Motor neuron (in vitro differentiated cells): Measurements from ENCODE around the gene SPON1. TPM values are rescaled to one million over a fixed set of nuclear protein-coding genes. Genes with fewer than 3 reads are reported as not detected.
"Not testable (repeated sequence)": the region's sequence is repeated elsewhere in the genome, so short reads cannot be mapped to it uniquely, and the experiment has no call there.

Source experiments
- ATAC-seq, 8 experiments: fragments of 200-7000 bp; cut with Tn5 transposase; replicated peaks in 6 of 8; 2 replicates each; pipeline ENCODE4 v1.8.0; 2021; ENCODE audit warnings: mild to moderate bottlenecking in 8 of 8, moderate library complexity in 8 of 8
- H3K27ac ChIP-seq, 2 donors: fragments of 250-450 bp; sonication (Bioruptor Pico); 2 replicates each; pipeline ENCODE4 v1.9.0; 2021; ENCODE audit warnings: antibody characterized with exemption in 2 of 2, mild to moderate bottlenecking in 2 of 2, moderate library complexity in 1 of 2
- H3K4me1 ChIP-seq, 2 donors: fragments of 250-450 bp; sonication (Bioruptor Pico); replicated peaks in 1 of 2; 2 replicates each; pipeline ENCODE4 v1.6.1; 2021; ENCODE audit warnings: antibody characterized with exemption in 2 of 2, mild to moderate bottlenecking in 2 of 2, moderate library complexity in 1 of 2
- H3K4me3 ChIP-seq, 5 donors: fragments of 250-450 bp; sonication (Bioruptor Pico); 2 replicates each; pipeline ENCODE4 v1.9.0; 2021; ENCODE audit warnings: antibody characterized with exemption in 5 of 5, mild to moderate bottlenecking in 5 of 5, moderate library complexity in 4 of 5
- WGBS, 10 experiments: fragments of 450-650 bp; shearing (Covaris generic); methylation state at CpG; one replicate each; pipeline ENCODE4 v1.0.0; 2022; 5-methylcytosine and 5-hydroxymethylcytosine counted together
- in situ Hi-C, 9 experiments: fragments of 400-800 bp; cut with MboI; loops; one replicate each; pipeline ENCODE4 v1.15.0; 2021; ENCODE audit warnings: low sequenced_read_pairs in 9 of 9, low pct_unique_long_range_greater_than_20kb in 2 of 9; ENCODE audit not compliant: unreplicated experiment in 9 of 9
- total RNA-seq, 8 experiments: library from RNA; unstranded; fragments of 300-600 nt; gene quantifications; 2 replicates each; pipeline versions ENCODE4 v1.2.3 to v1.2.4, GENCODE V29; 2022

The SPON1 gene
- total RNA-seq, result 100 to 1,000 TPM in 1 of 8 experiments, 10 to 100 TPM in 3, 1 to 10 TPM in 1, under 1 TPM in 3; 0.41 to 294 (median 9.5) TPM

GRCh38 chr11:13962562-13963168 is at the start of gene SPON1:
TSS of gene SPON1 (plus strand) at chr11:13962723. CDS start at chr11:13962905, 182 bp downstream.
- peak in 7 of 8 experiments; percentile 38 to 92 (median 90) for ATAC-seq
- H3K27ac ChIP-seq, result no peak within 1 kb of the TSS
- in situ Hi-C loops, result loop anchor here in 5 of 9 experiments (10.0 to 25.0 kb wide), 3 partner anchors 188 to 282 kb away; no protein-coding TSS in a partner anchor
- H3K4me3 ChIP-seq, result peak within 1 kb of the TSS; percentile 31 to 41 (median 38)
- peaks cover 7 to 19% of the 10 kb centered on the region in 2 donors for H3K4me1 ChIP-seq
- 0 to 10% (median 1%) methylated on average over 1 to 29 of the region's 74 CpGs; no CpG with 5 or more reads in 4 of the 10 experiments for whole genome bisulfite sequencing, 10 experiments

DNA sequence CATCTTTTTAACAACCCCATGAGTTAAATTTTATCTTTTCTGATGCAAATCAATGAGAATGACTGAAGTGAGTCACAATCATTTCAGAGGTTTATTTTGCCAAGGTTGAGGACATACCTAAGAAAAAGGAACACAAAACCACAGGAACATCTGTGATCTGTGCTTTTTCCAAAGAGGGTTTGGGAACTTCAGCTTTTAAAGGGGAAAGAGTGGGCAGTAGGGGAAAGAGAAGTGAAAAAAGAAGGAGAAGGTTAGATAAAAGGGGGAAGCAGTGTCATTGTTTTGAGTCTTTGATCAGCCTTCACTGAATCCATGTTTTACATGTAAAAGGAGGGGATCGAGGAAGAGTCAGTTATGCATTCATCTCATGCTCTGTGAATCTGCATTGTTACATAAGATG is 45.3 kb upstream of the SPON1 start:
- in situ Hi-C loops, result no loop called here
- Histone ChIP-seq H3K4me1 (peaks cover 16 to 51% of the 10 kb centered on the region in 2 donors), H3K4me3 (no peak overlapping the region), H3K27ac (no peak overlapping the region)
- 0 to 33% (median 5%) methylated on average over 1 of the region's 1 CpG; no CpG with 5 or more reads in 2 of the 10 experiments for WGBS, 10 experiments
- ATAC-seq, result no peak

GRCh38 chr11:13917904-13918303 is 44.6 kb upstream of the SPON1 start:
- ATAC-seq, result no peak
- WGBS, 10 experiments, result 6 to 100% (median 39%) methylated on average over 1 to 2 of the region's 2 CpGs; no CpG with 5 or more reads in 4 of the 10 experiments
- no peak overlapping the region for H3K27ac ChIP-seq
- H3K4me1 ChIP-seq, result peaks cover 16 to 56% of the 10 kb centered on the region in 2 donors
- in situ Hi-C loops, result no loop called here
- no peak overlapping the region for H3K4me3 ChIP-seq

DNA sequence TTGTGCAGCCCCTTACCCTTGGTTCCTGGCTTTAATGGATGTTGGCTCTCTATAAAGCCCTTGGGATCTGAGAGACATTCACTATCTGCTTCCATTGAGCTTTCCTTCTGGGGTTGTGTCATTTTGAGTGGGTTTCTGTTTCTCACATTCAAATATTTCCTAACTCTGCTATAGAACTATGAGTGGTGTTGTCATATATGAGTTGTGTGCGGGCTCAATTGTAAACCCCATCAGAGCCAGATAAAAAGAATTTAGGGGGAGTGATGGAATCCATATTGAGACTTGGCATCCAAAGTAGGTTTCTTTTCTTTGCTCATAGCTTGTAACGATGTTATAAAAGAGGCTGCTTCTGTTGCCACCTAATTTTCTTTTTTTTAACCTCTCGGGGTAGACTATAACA is 41.8 kb upstream of the SPON1 start:
- H3K4me1 ChIP-seq, result peaks cover 26 to 70% of the 10 kb centered on the region in 2 donors
- no peak overlapping the region for H3K4me3 ChIP-seq
- 0 to 100% (median 81%) methylated on average over 1 to 3 of the region's 3 CpGs; no CpG with 5 or more reads in 1 of the 10 experiments for WGBS, 10 experiments
- in situ Hi-C loops, result no loop called here
- ATAC-seq, result no peak
- H3K27ac ChIP-seq, result no peak overlapping the region

DNA sequence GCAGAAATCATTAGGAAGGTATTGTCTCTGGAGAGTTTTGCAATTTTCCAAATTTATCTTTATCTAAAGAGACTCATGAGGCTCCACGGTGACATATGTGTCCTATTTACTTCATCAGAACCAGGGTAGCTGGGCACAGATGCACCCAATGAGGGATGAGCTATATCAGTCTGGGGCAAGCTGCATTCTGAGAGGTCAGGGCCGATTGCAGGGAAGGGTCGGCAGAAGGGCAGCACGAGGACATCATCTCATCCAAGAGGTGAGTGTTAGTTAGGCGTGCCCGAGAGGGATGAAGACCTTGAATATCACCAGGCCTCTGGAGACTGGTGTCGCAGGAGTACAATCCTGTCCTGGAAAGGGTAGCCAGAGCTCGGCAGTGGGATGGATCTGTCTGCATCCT is 41.0 kb upstream of the SPON1 start:
- WGBS, 10 experiments, result 0 to 100% (median 55%) methylated on average over 1 to 8 of the region's 8 CpGs; no CpG with 5 or more reads in 3 of the 10 experiments
- Histone ChIP-seq H3K27ac (peak overlapping the region in 1 of 2 donors; percentile 62), H3K4me3 (no peak overlapping the region), H3K4me1 (peaks cover 26 to 63% of the 10 kb centered on the region in 2 donors)
- in situ Hi-C loops, result no loop called here
- ATAC-seq, result peak in 5 of 8 experiments; percentile 26 to 89 (median 82)

DNA sequence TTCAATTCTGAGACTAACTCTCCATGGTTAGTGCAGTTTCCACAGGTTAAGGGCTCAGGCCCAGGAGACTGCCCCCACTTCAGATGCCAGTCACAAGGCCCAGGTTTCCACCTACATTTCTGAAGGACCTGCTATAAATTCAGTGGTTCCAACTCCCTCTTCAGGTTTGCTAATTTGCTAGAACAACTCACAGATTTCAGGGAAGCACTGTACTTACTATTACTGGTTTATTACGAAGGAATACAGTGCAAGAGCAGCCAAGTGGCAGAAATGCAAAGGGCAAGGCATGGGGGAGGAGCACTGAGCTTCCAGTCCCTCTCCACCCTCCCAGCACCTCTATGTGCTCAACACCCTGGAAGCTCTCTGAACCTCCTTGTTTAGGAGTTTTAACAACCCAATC is 39.3 kb upstream of the SPON1 start:
- 29 to 100% (median 80%) methylated on average over 1 of the region's 1 CpG; no CpG with 5 or more reads in 7 of the 10 experiments for WGBS, 10 experiments
- Histone ChIP-seq H3K27ac (no peak overlapping the region), H3K4me1 (peaks cover 17 to 50% of the 10 kb centered on the region in 2 donors), H3K4me3 (no peak overlapping the region)
- peak in 1 of 8 experiments; percentile 12 for ATAC-seq
- in situ Hi-C loops, result no loop called here

- ATAC-seq, result no peak
- 60 to 96% (median 81%) methylated on average over 1 to 7 of the region's 8 CpGs for WGBS, 10 experiments
- in situ Hi-C loops, result no loop called here
- no peak overlapping the region for H3K27ac ChIP-seq
- H3K4me1 ChIP-seq, result peaks cover 19 to 47% of the 10 kb centered on the region in 2 donors
- H3K4me3 ChIP-seq, result no peak overlapping the region
Measured at GRCh38 chr11:13923716-13924650, 38.5 kb upstream of the SPON1 start.

GRCh38 chr11:13924801-13925327 is 37.7 kb upstream of the SPON1 start:
- Histone ChIP-seq H3K4me3 (no peak overlapping the region), H3K4me1 (peaks cover 28 to 52% of the 10 kb centered on the region in 2 donors), H3K27ac (peak overlapping the region in 1 of 2 donors; percentile 51)
- ATAC-seq, result peak in 7 of 8 experiments; percentile 26 to 96 (median 58)
- 29 to 100% (median 87%) methylated on average over 1 to 2 of the region's 2 CpGs for WGBS, 10 experiments
- in situ Hi-C loops, result no loop called here

- in situ Hi-C loops, ATAC-seq, H3K4me3 ChIP-seq, H3K27ac ChIP-seq: not testable (repeated sequence)
- H3K4me1 ChIP-seq, result peaks cover 35 to 48% of the 10 kb centered on the region in 2 donors
- WGBS, 10 experiments, result 80 to 100% (median 100%) methylated on average over 1 to 5 of the region's 5 CpGs; no CpG with 5 or more reads in 1 of the 10 experiments
Measured at GRCh38 chr11:13926366-13926765, 36.2 kb upstream of the SPON1 start.

DNA sequence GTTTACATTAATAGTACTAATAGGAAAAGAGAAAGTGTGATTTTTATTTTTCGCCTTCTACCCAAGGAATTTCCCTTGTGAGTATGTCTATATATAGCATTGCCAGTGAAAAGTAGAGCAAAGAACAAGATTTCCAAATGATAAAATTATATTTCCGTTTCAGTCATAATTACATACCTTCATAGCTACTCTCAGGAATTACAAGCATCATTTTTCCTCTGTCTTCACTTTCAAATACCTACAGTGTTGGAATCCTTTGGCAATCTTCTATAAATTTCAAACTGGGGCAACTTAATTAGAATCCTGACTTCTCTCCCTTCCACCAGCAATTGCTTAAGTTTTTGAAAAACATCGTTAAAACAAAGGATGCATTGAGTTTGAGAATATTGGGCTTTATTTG is 35.5 kb upstream of the SPON1 start:
- 52 to 100% (median 85%) methylated on average over 1 to 3 of the region's 3 CpGs; no CpG with 5 or more reads in 1 of the 10 experiments for WGBS, 10 experiments
- ATAC-seq, result no peak
- in situ Hi-C loops, result no loop called here
- peaks cover 29 to 42% of the 10 kb centered on the region in 2 donors for H3K4me1 ChIP-seq
- H3K4me3 ChIP-seq, result no peak overlapping the region
- H3K27ac ChIP-seq, result no peak overlapping the region

- ATAC-seq, result no peak
- 82 to 100% (median 100%) methylated on average over 1 of the region's 1 CpG; no CpG with 5 or more reads in 5 of the 10 experiments for WGBS, 10 experiments
- peaks cover 29 to 37% of the 10 kb centered on the region in 2 donors for H3K4me1 ChIP-seq
- no peak overlapping the region for H3K27ac ChIP-seq
- in situ Hi-C loops, result no loop called here
- no peak overlapping the region for H3K4me3 ChIP-seq
Measured at GRCh38 chr11:13927481-13927880, 35.0 kb upstream of the SPON1 start.

DNA sequence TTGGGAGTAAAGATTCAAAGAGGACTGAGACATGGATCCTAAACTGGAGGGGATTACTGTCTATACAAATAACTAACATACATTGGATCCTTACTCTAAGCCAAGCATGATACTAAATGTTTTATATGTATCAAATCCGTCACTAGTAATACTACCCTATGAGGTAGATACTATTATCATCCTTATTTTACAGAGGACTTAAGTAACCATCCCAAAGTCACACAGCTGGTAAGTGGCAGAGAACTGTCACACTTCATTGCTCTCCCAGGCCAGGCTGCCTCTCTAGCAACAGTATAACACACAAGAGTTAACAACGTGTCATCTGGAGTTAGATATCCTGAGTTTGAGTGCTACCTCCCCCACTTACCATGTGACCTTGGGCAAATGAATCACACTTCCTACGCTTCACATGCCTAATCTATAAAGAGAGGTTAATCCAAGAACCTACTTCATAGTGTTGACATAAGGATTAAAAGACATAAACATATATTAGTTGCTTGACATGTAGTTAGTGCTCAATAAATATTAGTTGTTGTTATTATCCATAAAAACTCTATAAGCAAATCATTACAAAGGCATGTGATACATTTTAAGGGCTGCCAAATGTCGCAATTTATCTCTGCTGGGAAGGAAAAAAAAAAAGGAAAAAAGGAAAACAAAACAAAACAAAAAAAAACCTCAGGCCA is 33.8 kb upstream of the SPON1 start:
- H3K4me3 ChIP-seq, result no peak overlapping the region
- ATAC-seq, result peak in 7 of 8 experiments; percentile 23 to 76 (median 38)
- 33 to 80% (median 56%) methylated on average over 1 to 4 of the region's 4 CpGs; no CpG with 5 or more reads in 1 of the 10 experiments for WGBS, 10 experiments
- H3K27ac ChIP-seq, result peak overlapping the region in 1 of 2 donors; percentile 31
- in situ Hi-C loops, result no loop called here
- peaks cover 29 to 34% of the 10 kb centered on the region in 2 donors for H3K4me1 ChIP-seq
